Astrocyte (in vitro differentiated cells and primary cell): Measurements from ENCODE around the gene UBD.

Source experiments
- EZH2 ChIP-seq: IDR thresholded peaks from 2 replicates; pipeline ENCODE4 v1.6.1; 2012; ENCODE audit warnings: mild to moderate bottlenecking, low read length, inconsistent platforms; ENCODE audit not compliant: insufficient read depth
- TF ChIP-seq, protein P1 (sequence below): IDR thresholded peaks from 2 replicates; pipeline ENCODE4 v1.5.1; 2011; ENCODE audit warnings: low read depth, mild to moderate bottlenecking, inconsistent platforms, low read length, moderate library complexity; ENCODE audit not compliant: insufficient read depth

DNA sequence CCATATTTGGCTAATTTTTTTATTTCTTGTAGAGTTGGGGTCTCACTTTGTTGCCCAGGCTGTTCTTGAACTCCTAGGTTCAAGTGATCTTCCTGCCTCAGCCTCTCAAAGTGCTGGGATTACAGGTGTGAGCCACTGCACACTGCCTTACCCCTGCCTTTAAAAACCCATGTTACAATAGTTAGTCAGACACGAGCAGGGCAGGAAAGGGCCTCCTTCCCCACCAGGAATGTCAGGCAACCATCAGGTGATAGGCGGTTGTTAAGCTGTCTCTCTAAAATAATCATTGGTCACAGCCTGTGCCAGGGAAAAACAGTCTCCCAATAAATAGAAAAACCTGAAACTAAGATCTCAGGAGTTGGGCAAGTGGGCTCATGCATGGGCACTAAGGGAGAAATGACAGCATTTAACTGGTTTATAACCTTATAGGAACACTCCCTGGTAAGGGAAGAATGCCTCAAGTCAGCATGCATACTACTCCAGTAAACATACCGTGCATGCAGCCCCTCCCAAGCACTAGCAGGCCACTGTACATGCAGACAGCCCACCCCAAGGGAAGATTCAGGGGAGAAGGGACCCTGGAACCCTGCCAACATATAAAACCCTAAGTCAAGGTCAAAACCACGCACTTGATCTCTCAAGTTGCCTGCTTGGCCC lies 33.8 kb upstream of the UBD start:
- TF ChIP-seq, protein P1, sequence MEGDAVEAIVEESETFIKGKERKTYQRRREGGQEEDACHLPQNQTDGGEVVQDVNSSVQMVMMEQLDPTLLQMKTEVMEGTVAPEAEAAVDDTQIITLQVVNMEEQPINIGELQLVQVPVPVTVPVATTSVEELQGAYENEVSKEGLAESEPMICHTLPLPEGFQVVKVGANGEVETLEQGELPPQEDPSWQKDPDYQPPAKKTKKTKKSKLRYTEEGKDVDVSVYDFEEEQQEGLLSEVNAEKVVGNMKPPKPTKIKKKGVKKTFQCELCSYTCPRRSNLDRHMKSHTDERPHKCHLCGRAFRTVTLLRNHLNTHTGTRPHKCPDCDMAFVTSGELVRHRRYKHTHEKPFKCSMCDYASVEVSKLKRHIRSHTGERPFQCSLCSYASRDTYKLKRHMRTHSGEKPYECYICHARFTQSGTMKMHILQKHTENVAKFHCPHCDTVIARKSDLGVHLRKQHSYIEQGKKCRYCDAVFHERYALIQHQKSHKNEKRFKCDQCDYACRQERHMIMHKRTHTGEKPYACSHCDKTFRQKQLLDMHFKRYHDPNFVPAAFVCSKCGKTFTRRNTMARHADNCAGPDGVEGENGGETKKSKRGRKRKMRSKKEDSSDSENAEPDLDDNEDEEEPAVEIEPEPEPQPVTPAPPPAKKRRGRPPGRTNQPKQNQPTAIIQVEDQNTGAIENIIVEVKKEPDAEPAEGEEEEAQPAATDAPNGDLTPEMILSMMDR, result no peak
- no peak for TF ChIP-seq EZH2
